A549 (cell line): ENCODE results near the gene SLC23A2. TPM values are rescaled to one million over a fixed set of nuclear protein-coding genes. Genes with fewer than 3 reads are reported as not detected.

ENCODE experiments used
- ATAC-seq, 2 experiments: fragments of 200-7000 bp in 1 of 2; fragments of >200 bp in 1 of 2; cut with Nextera tagmentation in 1 of 2; cut with Tn5 transposase in 1 of 2; 3 replicates each; pipeline versions ENCODE4 v1.8.0 to v1.9.1; 2018 to 2020; ENCODE audit warnings: mild to moderate bottlenecking in 1 of 2, moderate library complexity in 1 of 2
- CTCF ChIA-PET: fragments of 300-600 bp; sonication (Branson Sonifier 250); formaldehyde crosslinking; extraction: SDS; loops from one replicate; lab custom pipeline; 2021; ENCODE audit warnings: antibody characterized with exemption, inconsistent platforms; lab: Yijun Ruan, JAX
- POLR2A ChIA-PET: fragments of 350-600 bp; formaldehyde crosslinking; extraction: SDS; loops from one replicate; lab custom pipeline; 2021; ENCODE audit warnings: antibody characterized with exemption, inconsistent platforms; lab: Yijun Ruan, JAX
- DNase-seq, 2 experiments: peaks; one replicate each; pipeline versions ENCODE4 v3.0.0 to v3.0.0-alpha.2; 2011 to 2016; ENCODE audit warnings: low read depth in 1 of 2, low spot score in 1 of 2
- FAIRE-seq: peaks from 2 replicates; lab custom pipeline; 2011; peaks lifted over from hg19 to GRCh38; lab: Jason Lieb, UNC
- H3K27ac ChIP-seq, 2 experiments: fragments of >200 bp; sonication (Bioruptor Twin); formaldehyde crosslinking; 3 replicates each; pipeline ENCODE4 v1.5.1; 2016 to 2017
- H3K4me1 ChIP-seq: fragments of >200 bp; sonication (Bioruptor Twin); formaldehyde crosslinking; 3 replicates; pipeline ENCODE4 v1.6.1; 2016
- H3K4me2 ChIP-seq: fragments of >200 bp; sonication (Bioruptor Twin); formaldehyde crosslinking; 3 replicates; pipeline ENCODE4 v1.6.1; 2016
- H3K4me3 ChIP-seq: fragments of >200 bp; sonication (Bioruptor Twin); formaldehyde crosslinking; 3 replicates; pipeline ENCODE4 v1.5.1; 2016
- H3K9me3 ChIP-seq: fragments of >200 bp; sonication (Bioruptor Twin); formaldehyde crosslinking; 3 replicates; pipeline ENCODE4 v1.6.1; 2016
- ATOH8 ChIP-seq: fragments of 250-450 bp; sonication (Bioruptor Pico); IDR thresholded peaks from 2 replicates; pipeline ENCODE4 v1.5.0; 2020; ENCODE audit warnings: low read depth, mild to moderate bottlenecking, moderate library complexity
- CEBPB ChIP-seq, 2 experiments: fragments of >200 bp in 1 of 2; sonication (Bioruptor Twin) in 1 of 2; formaldehyde crosslinking in 1 of 2; IDR thresholded peaks; 2 replicates each; pipeline ENCODE4 v1.6.1; 2012 to 2016
- EHF ChIP-seq: fragments of 250-450 bp; sonication (Bioruptor Pico); IDR thresholded peaks from 2 replicates; pipeline ENCODE4 v1.5.0; 2020; ENCODE audit warnings: mild to moderate bottlenecking
- ELK1 ChIP-seq: fragments of 150-350 bp; IDR thresholded peaks from 2 replicates; pipeline ENCODE4 v1.6.1; 2014; ENCODE audit warnings: low read depth, mild to moderate bottlenecking, low read length
- EP300 ChIP-seq, 2 experiments: fragments of >200 bp; sonication (Bioruptor Twin); formaldehyde crosslinking; IDR thresholded peaks; 2 replicates in 1 of 2; 3 replicates in 1 of 2; pipeline ENCODE4 v1.6.1; 2016 to 2017
- ESRRA ChIP-seq: fragments of 150-350 bp; IDR thresholded peaks from 2 replicates; pipeline ENCODE4 v1.6.1; 2014; ENCODE audit warnings: mild to moderate bottlenecking, low read length, borderline replicate concordance
- FOSL2 ChIP-seq, 2 experiments: fragments of 450-650 bp in 1 of 2; fragments of >200 bp in 1 of 2; sonication (Bioruptor Twin) in 1 of 2; formaldehyde crosslinking; IDR thresholded peaks; 2 replicates each; pipeline versions ENCODE4 v1.5.0 to v1.6.1; 2016 to 2020; ENCODE audit warnings: mild to moderate bottlenecking in 1 of 2, moderate library complexity in 1 of 2
- FOXS1 ChIP-seq: fragments of 250-450 bp; sonication (Bioruptor Pico); IDR thresholded peaks from 2 replicates; pipeline ENCODE4 v1.5.0; 2020; ENCODE audit warnings: mild to moderate bottlenecking, moderate library complexity
- HMGXB4 ChIP-seq: fragments of 250-450 bp; sonication (Bioruptor Pico); IDR thresholded peaks from 2 replicates; pipeline ENCODE4 v1.5.0; 2021; ENCODE audit warnings: mild to moderate bottlenecking, moderate library complexity, borderline replicate concordance
- KDM1A ChIP-seq: fragments of 200-600 bp; sonication (generic); IDR thresholded peaks from 2 replicates; pipeline ENCODE4 v1.6.1; 2016; ENCODE audit warnings: low read depth, mild to moderate bottlenecking
- NPAS2 ChIP-seq: fragments of 250-450 bp; sonication (Bioruptor Pico); IDR thresholded peaks from 2 replicates; pipeline ENCODE4 v1.8.0; 2022; ENCODE audit warnings: mild to moderate bottlenecking, moderate library complexity, borderline replicate concordance
- NR3C1 ChIP-seq: fragments of >200 bp; sonication (Bioruptor Twin); formaldehyde crosslinking; IDR thresholded peaks from 3 replicates; pipeline ENCODE4 v1.6.1; 2017
- PHF8 ChIP-seq: fragments of 200-600 bp; sonication (generic); IDR thresholded peaks from 2 replicates; pipeline ENCODE4 v1.6.1; 2016; ENCODE audit warnings: low read depth, mild to moderate bottlenecking, antibody characterized with exemption, moderate library complexity, borderline replicate concordance
- RNF2 ChIP-seq: fragments of 200-600 bp; sonication (generic); IDR thresholded peaks from 2 replicates; pipeline ENCODE4 v1.6.1; 2016; ENCODE audit warnings: low read depth, mild to moderate bottlenecking, antibody characterized with exemption, moderate library complexity, borderline replicate concordance
- SMC3 ChIP-seq: fragments of >200 bp; sonication (Bioruptor Twin); formaldehyde crosslinking; IDR thresholded peaks from 3 replicates; pipeline ENCODE4 v1.6.1; 2018; ENCODE audit warnings: inconsistent platforms
- SREBF2 ChIP-seq: fragments of 450-650 bp; IDR thresholded peaks from 2 replicates; pipeline ENCODE4 v1.6.1; 2014; ENCODE audit warnings: mild to moderate bottlenecking, moderate library complexity
- TP53 ChIP-seq: fragments of 250-450 bp; sonication (Bioruptor Pico); IDR thresholded peaks from 2 replicates; pipeline ENCODE4 v1.5.0; 2021; ENCODE audit warnings: mild to moderate bottlenecking, moderate library complexity
- USF2 ChIP-seq: fragments of 450-650 bp; IDR thresholded peaks from 2 replicates; pipeline ENCODE4 v1.6.1; 2014; ENCODE audit warnings: antibody characterized with exemption
- WGBS: methylation state at CpG from one replicate; pipeline ENCODE4 v1.1.6; 2017; ENCODE audit errors: missing lambda C conversion rate; 5-methylcytosine and 5-hydroxymethylcytosine counted together
- polyA plus RNA-seq, 4 experiments: library from polyadenylated mRNA; depleted of rRNA in 3 of 4; stranded (reverse); fragments of >200 nt; fragmentation: RNase III in 1 of 4; extraction: RNeasy Plus Mini Kit Qiagen cat#74134 plus additional on column Dnase treatment in 1 of 4; gene quantifications; 2 replicates in 3 of 4; 3 replicates in 1 of 4; pipeline ENCODE4 v1.2.3, GENCODE V29; 2011 to 2017
- TF ChIP-seq, protein P1 (sequence below): fragments of >200 bp; sonication (Bioruptor Twin); formaldehyde crosslinking; IDR thresholded peaks from 3 replicates; pipeline ENCODE4 v1.5.1; 2016
- TF ChIP-seq, protein P2 (sequence below): fragments of 200-600 bp; sonication (generic); IDR thresholded peaks from 2 replicates; pipeline ENCODE4 v1.6.1; 2016; ENCODE audit warnings: antibody characterized with exemption, mild to moderate bottlenecking, moderate library complexity

Gene SLC23A2
- polyA plus RNA-seq, 2 of the 4 experiments (the other 2 are of a cell fraction): 13.1 to 47.8 TPM

DNA sequence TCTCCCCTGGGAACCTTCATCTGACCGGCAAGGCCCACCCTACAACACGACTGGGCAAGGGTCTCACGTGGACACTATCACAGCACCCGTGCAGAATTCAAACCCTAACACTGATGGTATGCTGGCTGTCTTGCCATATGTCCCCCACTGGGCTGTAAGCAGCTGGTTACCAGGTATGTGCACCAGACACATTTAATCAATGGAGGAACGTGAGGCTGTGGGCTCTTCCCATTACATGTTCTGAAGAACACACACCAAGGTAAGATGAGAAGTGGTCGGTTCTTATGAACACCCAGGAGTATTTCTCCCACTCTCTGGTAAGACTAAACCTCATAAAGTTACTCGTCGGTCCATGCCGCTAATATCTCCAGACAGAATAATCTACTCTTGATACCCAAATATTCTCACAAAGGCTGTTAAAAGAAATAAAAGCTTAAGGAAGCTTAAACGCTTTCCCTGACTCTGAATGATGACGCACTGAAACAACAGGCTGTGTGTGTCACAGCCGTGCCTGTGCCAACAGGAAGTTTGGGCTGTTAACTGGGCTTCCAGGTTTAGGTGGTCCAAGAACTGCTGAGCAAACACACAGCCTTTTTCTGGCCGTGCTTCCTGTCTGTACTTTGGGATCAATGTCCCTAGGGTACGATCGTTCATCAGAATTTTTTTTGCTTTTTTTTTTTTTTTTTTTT lies 75.3 kb downstream of the SLC23A2 start:
- 73% methylated on average over 15 of the region's 15 CpGs for WGBS
- peak in 1 of 2 experiments; percentile 49 for DNase-seq
- Histone ChIP-seq H3K9me3 (no peaks in the 10 kb centered on the region), H3K4me3 (no peak overlapping the region), H3K4me2 (peak overlapping the region; percentile 23; the same call in 2 of the 3 replicates), H3K27ac (peak overlapping the region; percentile 2 to 26; a peak in 2 of 6 replicates), H3K4me1 (peaks cover 11% of the 10 kb centered on the region)
- ChIA-PET CTCF (interaction anchor here (0.7 to 2.7 kb wide), 4 partner anchors 11 to 253 kb away, joined by 3 to 12 read pairs (median 6); no protein-coding TSS in a partner anchor), POLR2A (no interaction called here)
- FAIRE-seq: no peak
- ATAC-seq: peak in 1 of 2 experiments; percentile 49; a peak in 3 of 6 replicates
- no peak for TF ChIP-seq FOSL2 (IDR thresholded peaks at IDR 0.05)
- peak; percentile 14; the same call in 1 of the 2 replicates for TF ChIP-seq FOSL2 (CRISPR knock-in tag; IDR thresholded peaks at IDR 0.05)
- no peak for TF ChIP-seq ATOH8 (CRISPR knock-in tag)

DNA sequence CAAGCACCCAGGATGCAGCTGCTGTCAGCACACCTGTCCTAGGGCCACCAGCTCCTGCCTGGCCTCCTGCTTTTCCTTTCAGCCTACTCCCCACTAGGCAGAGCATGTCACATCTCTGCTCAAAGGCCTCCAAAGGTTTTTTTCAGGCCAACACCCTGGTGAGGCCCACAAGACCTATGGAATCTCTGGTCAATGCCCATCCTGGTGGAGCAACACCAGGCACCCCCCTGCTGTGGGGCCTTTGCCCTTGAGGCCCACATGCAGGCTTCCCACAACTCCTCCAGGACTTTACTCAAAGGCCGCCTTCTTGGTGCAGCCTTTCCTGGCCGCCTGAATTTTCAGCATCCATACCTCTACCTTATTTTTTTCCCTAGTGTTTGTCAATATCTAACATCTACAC lies 76.9 kb downstream of the SLC23A2 start:
- 0 out of 6 replicates have a peak overlapping the region, but pooled peaks of 1 of the 2 experiments have one; percentile 2 for H3K27ac ChIP-seq
- H3K4me1 ChIP-seq: peaks cover 11% of the 10 kb centered on the region
- CTCF ChIA-PET: interaction anchor here (0.6 to 1.1 kb wide), 3 partner anchors 16 to 177 kb away, joined by 3 read pairs; no protein-coding TSS in a partner anchor
- 95% methylated on average over 2 of the region's 2 CpGs for WGBS
- POLR2A ChIA-PET: no interaction called here
- no peak overlapping the region for H3K4me2 ChIP-seq
- ATAC-seq: no peak
- TF ChIP-seq HMGXB4 (CRISPR knock-in tag) (no peak), FOXS1 (CRISPR knock-in tag) (no peak), ELK1 (no peak), EP300 (IDR thresholded peaks at IDR 0.05) (no peak), SREBF2 (no peak), USF2 (no peak), FOSL2 (IDR thresholded peaks at IDR 0.05) (no peak), FOSL2 (CRISPR knock-in tag; IDR thresholded peaks at IDR 0.05) (no peak), EHF (CRISPR knock-in tag) (no peak), NPAS2 (no peak), SMC3 (no peak)
- TF ChIP-seq, protein P1, sequence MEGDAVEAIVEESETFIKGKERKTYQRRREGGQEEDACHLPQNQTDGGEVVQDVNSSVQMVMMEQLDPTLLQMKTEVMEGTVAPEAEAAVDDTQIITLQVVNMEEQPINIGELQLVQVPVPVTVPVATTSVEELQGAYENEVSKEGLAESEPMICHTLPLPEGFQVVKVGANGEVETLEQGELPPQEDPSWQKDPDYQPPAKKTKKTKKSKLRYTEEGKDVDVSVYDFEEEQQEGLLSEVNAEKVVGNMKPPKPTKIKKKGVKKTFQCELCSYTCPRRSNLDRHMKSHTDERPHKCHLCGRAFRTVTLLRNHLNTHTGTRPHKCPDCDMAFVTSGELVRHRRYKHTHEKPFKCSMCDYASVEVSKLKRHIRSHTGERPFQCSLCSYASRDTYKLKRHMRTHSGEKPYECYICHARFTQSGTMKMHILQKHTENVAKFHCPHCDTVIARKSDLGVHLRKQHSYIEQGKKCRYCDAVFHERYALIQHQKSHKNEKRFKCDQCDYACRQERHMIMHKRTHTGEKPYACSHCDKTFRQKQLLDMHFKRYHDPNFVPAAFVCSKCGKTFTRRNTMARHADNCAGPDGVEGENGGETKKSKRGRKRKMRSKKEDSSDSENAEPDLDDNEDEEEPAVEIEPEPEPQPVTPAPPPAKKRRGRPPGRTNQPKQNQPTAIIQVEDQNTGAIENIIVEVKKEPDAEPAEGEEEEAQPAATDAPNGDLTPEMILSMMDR: no peak
- FAIRE-seq: no peak
- no peak overlapping the region for H3K4me3 ChIP-seq
- no peaks in the 10 kb centered on the region for H3K9me3 ChIP-seq
- DNase-seq: no peak

GRCh38 chr20:4924032-4924431 lies 77.3 kb downstream of the SLC23A2 start:
- Histone ChIP-seq H3K9me3 (no peaks in the 10 kb centered on the region), H3K4me2 (no peak overlapping the region), H3K4me3 (no peak overlapping the region), H3K4me1 (peaks cover 11% of the 10 kb centered on the region), H3K27ac (no peak overlapping the region)
- POLR2A ChIA-PET: no interaction called here
- FAIRE-seq: no peak
- ATAC-seq: peak in 1 of 2 experiments; percentile 36; a peak in 3 of 6 replicates
- DNase-seq: no peak
- WGBS: 89% methylated on average over 6 of the region's 6 CpGs
- CTCF ChIA-PET: interaction anchor here (0.8 to 1.1 kb wide), 2 partner anchors 26 to 177 kb away, joined by 3 read pairs; no protein-coding TSS in a partner anchor
- no peak for TF ChIP-seq SMC3
- TF ChIP-seq TP53 (CRISPR knock-in tag): no peak
- no peak for TF ChIP-seq KDM1A
- no peak for TF ChIP-seq PHF8
- no peak for TF ChIP-seq NR3C1
- TF ChIP-seq RNF2: no peak
- TF ChIP-seq CEBPB (IDR thresholded peaks at IDR 0.05): no peak
- TF ChIP-seq ESRRA: no peak
- TF ChIP-seq, protein P2, sequence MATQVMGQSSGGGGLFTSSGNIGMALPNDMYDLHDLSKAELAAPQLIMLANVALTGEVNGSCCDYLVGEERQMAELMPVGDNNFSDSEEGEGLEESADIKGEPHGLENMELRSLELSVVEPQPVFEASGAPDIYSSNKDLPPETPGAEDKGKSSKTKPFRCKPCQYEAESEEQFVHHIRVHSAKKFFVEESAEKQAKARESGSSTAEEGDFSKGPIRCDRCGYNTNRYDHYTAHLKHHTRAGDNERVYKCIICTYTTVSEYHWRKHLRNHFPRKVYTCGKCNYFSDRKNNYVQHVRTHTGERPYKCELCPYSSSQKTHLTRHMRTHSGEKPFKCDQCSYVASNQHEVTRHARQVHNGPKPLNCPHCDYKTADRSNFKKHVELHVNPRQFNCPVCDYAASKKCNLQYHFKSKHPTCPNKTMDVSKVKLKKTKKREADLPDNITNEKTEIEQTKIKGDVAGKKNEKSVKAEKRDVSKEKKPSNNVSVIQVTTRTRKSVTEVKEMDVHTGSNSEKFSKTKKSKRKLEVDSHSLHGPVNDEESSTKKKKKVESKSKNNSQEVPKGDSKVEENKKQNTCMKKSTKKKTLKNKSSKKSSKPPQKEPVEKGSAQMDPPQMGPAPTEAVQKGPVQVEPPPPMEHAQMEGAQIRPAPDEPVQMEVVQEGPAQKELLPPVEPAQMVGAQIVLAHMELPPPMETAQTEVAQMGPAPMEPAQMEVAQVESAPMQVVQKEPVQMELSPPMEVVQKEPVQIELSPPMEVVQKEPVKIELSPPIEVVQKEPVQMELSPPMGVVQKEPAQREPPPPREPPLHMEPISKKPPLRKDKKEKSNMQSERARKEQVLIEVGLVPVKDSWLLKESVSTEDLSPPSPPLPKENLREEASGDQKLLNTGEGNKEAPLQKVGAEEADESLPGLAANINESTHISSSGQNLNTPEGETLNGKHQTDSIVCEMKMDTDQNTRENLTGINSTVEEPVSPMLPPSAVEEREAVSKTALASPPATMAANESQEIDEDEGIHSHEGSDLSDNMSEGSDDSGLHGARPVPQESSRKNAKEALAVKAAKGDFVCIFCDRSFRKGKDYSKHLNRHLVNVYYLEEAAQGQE: no peak
